Gastrocnemius medialis (tissue), 4 donors: ENCODE measurements around the gene DSCAML1. TPM values are rescaled to one million over a fixed set of nuclear protein-coding genes. Genes with fewer than 3 reads are reported as not detected.
"Not testable (repeated sequence)": the region's sequence is repeated elsewhere in the genome, so short reads cannot be mapped to it uniquely, and the experiment has no call there.

Experiments
- ATAC-seq, 2 donors: fragments of 150-250 bp; one replicate each; pipeline ENCODE4 v1.9.1; 2016
- DNase-seq, 2 donors: peaks; one replicate each; pipeline ENCODE4 v3.0.0-alpha.2; 2019
- H3K27ac ChIP-seq, 4 donors: fragments of 200-600 bp; sonication (generic); 1 replicate in 1 of 4; 2 replicates in 3 of 4; pipeline ENCODE4 v1.5.1; 2016 to 2018; ENCODE audit warnings: mild to moderate bottlenecking in 2 of 4, moderate library complexity in 1 of 4
- H3K27me3 ChIP-seq, 3 donors: fragments of 200-600 bp; sonication (generic) in 2 of 3; 1 replicate in 1 of 3; 2 replicates in 2 of 3; pipeline versions ENCODE4 v1.5.1 to v1.6.0; 2016 to 2019; ENCODE audit warnings: mild to moderate bottlenecking in 1 of 3, moderate library complexity in 1 of 3
- H3K36me3 ChIP-seq, 2 donors: fragments of 200-600 bp; sonication (generic) in 1 of 2; one replicate each; pipeline ENCODE4 v1.5.1; 2017 to 2018
- H3K4me1 ChIP-seq, 2 donors: fragments of 200-600 bp; sonication (generic) in 1 of 2; one replicate each; pipeline ENCODE4 v1.5.1; 2016 to 2017; ENCODE audit warnings: mild to moderate bottlenecking in 2 of 2
- H3K4me3 ChIP-seq, 4 donors: fragments of 200-600 bp; sonication (generic) in 3 of 4; 1 replicate in 1 of 4; 2 replicates in 3 of 4; pipeline ENCODE4 v1.5.1; 2016 to 2019; ENCODE audit warnings: mild to moderate bottlenecking in 2 of 4
- H3K9me3 ChIP-seq, 3 donors: fragments of 200-600 bp; sonication (generic) in 2 of 3; 1 replicate in 1 of 3; 2 replicates in 2 of 3; pipeline ENCODE4 v1.5.1; 2016 to 2019
- CTCF ChIP-seq, 5 experiments: fragments of 450-650 bp in 3 of 5; fragments of 200-600 bp in 2 of 5; sonication (generic) in 2 of 5; IDR thresholded peaks in 4 of 5; conservative IDR thresholded peaks in 1 of 5; 1 replicate in 4 of 5; 2 replicates in 1 of 5; pipeline ENCODE4 v1.5.1; 2016 to 2019; ENCODE audit warnings: antibody characterized with exemption in 5 of 5, mild to moderate bottlenecking in 3 of 5, moderate library complexity in 3 of 5
- POLR2A ChIP-seq, 2 donors: fragments of 450-650 bp; IDR thresholded peaks; one replicate each; pipeline ENCODE4 v1.6.1; 2017; ENCODE audit warnings: antibody characterized with exemption in 2 of 2, mild to moderate bottlenecking in 2 of 2, moderate library complexity in 2 of 2
- in situ Hi-C, 4 donors: fragments of 200-750 bp; cut with MboI; loops; one replicate each; pipeline versions ENCODE4 v1.15.0 to v1.8.0; 2017; ENCODE audit warnings: low sequenced_read_pairs in 4 of 4
- intact Hi-C: fragments of 100-400 bp; cut with DNase I; formaldehyde crosslinking; loops from one replicate; pipeline ENCODE4 v1.15.1; 2023; ENCODE audit warnings: low total_unique reads
- total RNA-seq, 4 donors: library from RNA; depleted of rRNA; stranded (reverse); fragments of >200 nt; gene quantifications; one replicate each; pipeline versions ENCODE4 v1.1.0 to v1.2.3, GENCODE V29; 2016

DSCAML1 gene
- total RNA-seq, 4 donors from 2014 or later: 0.05 to 0.15 (median 0.07) TPM

GRCh38 chr11:117816151-117816741 is 19.2 kb upstream of the DSCAML1 start:
- H3K27ac ChIP-seq: no peak overlapping the region
- ATAC-seq (no peak), DNase-seq (no peak)
- H3K9me3 ChIP-seq: no peaks in the 10 kb centered on the region
- intact Hi-C loops: loop anchor here (5.0 kb wide), 1 partner anchor 389 kb away; no protein-coding TSS in a partner anchor
- H3K27me3 ChIP-seq: no peaks in the 10 kb centered on the region
- TF ChIP-seq POLR2A (IDR thresholded peaks at IDR 0.05) (no peak), CTCF (IDR thresholded peaks at IDR 0.05 in 4 of 5, conservative IDR thresholded peaks at IDR 0.05 in 1 of 5) (no peak)
- in situ Hi-C loops: no loop called here
- no peak overlapping the region for H3K4me3 ChIP-seq
- no peaks in the 10 kb centered on the region for H3K36me3 ChIP-seq
- H3K4me1 ChIP-seq: peaks cover 0 to 3% of the 10 kb centered on the region in 2 donors

- no peak overlapping the region for H3K4me3 ChIP-seq
- H3K36me3 ChIP-seq: no peaks in the 10 kb centered on the region
- no peaks in the 10 kb centered on the region for H3K27me3 ChIP-seq
- H3K9me3 ChIP-seq: no peaks in the 10 kb centered on the region
- intact Hi-C loops: loop anchor here (5.0 kb wide), 1 partner anchor 388 kb away; no protein-coding TSS in a partner anchor
- TF ChIP-seq CTCF (IDR thresholded peaks at IDR 0.05 in 4 of 5, conservative IDR thresholded peaks at IDR 0.05 in 1 of 5) (no peak), POLR2A (IDR thresholded peaks at IDR 0.05) (no peak)
- peaks cover 0 to 3% of the 10 kb centered on the region in 2 donors for H3K4me1 ChIP-seq
- DNase-seq: no peak
- no peak overlapping the region for H3K27ac ChIP-seq
- no peak for ATAC-seq
- in situ Hi-C loops: no loop called here
These were observed 18.3 kb upstream of the DSCAML1 start for GRCh38 chr11:117815262-117815803.

DNA sequence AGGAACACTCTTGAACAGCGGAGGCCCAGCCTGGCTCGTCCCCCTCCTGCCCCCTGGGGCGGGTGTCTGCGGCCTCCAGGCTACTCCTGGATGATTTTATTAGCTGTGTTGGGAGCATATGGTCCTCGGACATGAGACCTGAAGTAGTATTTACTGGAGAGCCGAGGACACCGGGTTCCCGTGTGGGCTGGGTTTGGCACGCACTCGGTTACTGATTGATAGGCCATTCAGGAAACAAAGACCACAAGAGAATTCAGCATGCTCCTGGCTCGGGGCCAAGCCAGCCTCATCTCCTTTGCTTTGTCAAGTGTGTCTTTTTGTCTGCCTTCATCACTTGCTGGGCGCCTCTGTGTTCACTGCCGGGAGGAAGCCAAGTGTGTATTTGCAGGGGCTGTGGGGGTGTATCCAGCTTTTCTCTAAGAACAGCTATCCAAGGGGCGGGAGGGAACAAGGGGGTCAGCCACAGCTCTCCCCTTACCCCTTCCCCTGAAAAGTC is 17.8 kb upstream of the DSCAML1 start:
- peak in 1 of 2 donors; percentile 60 for DNase-seq
- Histone ChIP-seq H3K9me3 (no peaks in the 10 kb centered on the region), H3K36me3 (no peaks in the 10 kb centered on the region), H3K27me3 (no peaks in the 10 kb centered on the region), H3K27ac (no peak overlapping the region), H3K4me1 (peaks cover 0 to 3% of the 10 kb centered on the region in 2 donors), H3K4me3 (no peak overlapping the region)
- in situ Hi-C loops (no loop called here), intact Hi-C loops (loop anchor here (5.0 kb wide), 1 partner anchor 388 kb away; no protein-coding TSS in a partner anchor)
- ATAC-seq: no peak
- no peak for TF ChIP-seq POLR2A (IDR thresholded peaks at IDR 0.05)
- TF ChIP-seq CTCF (IDR thresholded peaks at IDR 0.05 in 4 of 5, conservative IDR thresholded peaks at IDR 0.05 in 1 of 5): no peak

- H3K27me3 ChIP-seq: no peaks in the 10 kb centered on the region
- H3K36me3 ChIP-seq: no peaks in the 10 kb centered on the region
- in situ Hi-C loops (no loop called here), intact Hi-C loops (no loop called here)
- H3K27ac ChIP-seq: no peak overlapping the region
- no peak for ATAC-seq
- no peak for DNase-seq
- TF ChIP-seq CTCF (IDR thresholded peaks at IDR 0.05 in 4 of 5, conservative IDR thresholded peaks at IDR 0.05 in 1 of 5) (no peak), POLR2A (IDR thresholded peaks at IDR 0.05) (no peak)
- no peaks in the 10 kb centered on the region for H3K9me3 ChIP-seq
- H3K4me1 ChIP-seq: peaks cover 0 to 3% of the 10 kb centered on the region in 2 donors
- no peak overlapping the region for H3K4me3 ChIP-seq
These were observed 17.3 kb upstream of the DSCAML1 start for GRCh38 chr11:117814204-117814765.

GRCh38 chr11:117810056-117810451 is 13.0 kb upstream of the DSCAML1 start:
- intact Hi-C loops, H3K4me3 ChIP-seq, ATAC-seq, DNase-seq, H3K4me1 ChIP-seq, H3K9me3 ChIP-seq, H3K36me3 ChIP-seq, H3K27ac ChIP-seq, in situ Hi-C loops: not testable (repeated sequence)
- H3K27me3 ChIP-seq: peaks cover 0 to 11% (median 0%) of the 10 kb centered on the region in 3 donors
